B cell (primary cell): ENCODE data around the gene TKTL1. TPM values are rescaled to one million over a fixed set of nuclear protein-coding genes. Genes with fewer than 3 reads are reported as not detected.
A peak's percentile ranks its signal among the peaks of the same experiment; 100 is the strongest.

Experiments used
- ATAC-seq: fragments of 200-7000 bp; cut with Tn5 transposase; one replicate; pipeline ENCODE4 v1.10.0; 2021; ENCODE audit warnings: low read depth, mild to moderate bottlenecking, moderate number of reproducible peaks, moderate library complexity
- CTCF ChIA-PET: fragments of 350-600 bp; sonication (Branson Sonifier 250); formaldehyde crosslinking; loops from one replicate; lab custom pipeline; 2021; ENCODE audit warnings: antibody characterized with exemption, inconsistent platforms; lab: Charles Lee
- POLR2A ChIA-PET: fragments of 350-600 bp; sonication (Branson Sonifier 250); formaldehyde crosslinking; loops from one replicate; lab custom pipeline; 2021; ENCODE audit warnings: antibody characterized with exemption; lab: Charles Lee
- DNase-seq: peaks from one replicate; pipeline ENCODE4 v3.0.0; 2013
- H2AFZ ChIP-seq: 2 replicates; pipeline ENCODE4 v1.6.1; 2012; ENCODE audit warnings: mild to moderate bottlenecking, low read depth, low read length; ENCODE audit not compliant: insufficient read depth, poor library complexity, severe bottlenecking
- H3K27ac ChIP-seq, 2 donors: 1 replicate in 1 of 2; 2 replicates in 1 of 2; pipeline ENCODE4 v1.5.1; 2012 to 2013; ENCODE audit warnings: low read length in 2 of 2, mild to moderate bottlenecking in 2 of 2, moderate library complexity in 1 of 2
- H3K27me3 ChIP-seq, 4 experiments: fragments of 200-600 bp in 1 of 4; sonication (generic) in 1 of 4; replicated peaks in 1 of 4; 1 replicate in 2 of 4; 2 replicates in 2 of 4; pipeline versions ENCODE4 v1.6.1 to v1.7.0; 2013 to 2016; ENCODE audit warnings: low read length in 3 of 4, mild to moderate bottlenecking in 2 of 4, mixed read lengths in 1 of 4, moderate library complexity in 1 of 4; ENCODE audit not compliant: insufficient read depth in 4 of 4, control insufficient read depth in 3 of 4; ENCODE audit errors: control extremely low read depth in 1 of 4
- H3K36me3 ChIP-seq, 2 experiments: replicated peaks in 1 of 2; 1 replicate in 1 of 2; 2 replicates in 1 of 2; pipeline versions ENCODE4 v1.6.1 to v1.7.1; 2013; ENCODE audit warnings: low read length in 1 of 2; ENCODE audit not compliant: insufficient read depth in 2 of 2, control insufficient read depth in 1 of 2; ENCODE audit errors: control extremely low read depth in 1 of 2, extremely low read depth in 1 of 2
- H3K4me1 ChIP-seq, 2 donors: fragments of 200-600 bp in 1 of 2; sonication (generic) in 1 of 2; 1 replicate in 1 of 2; 2 replicates in 1 of 2; pipeline versions ENCODE4 v1.5.1 to v1.6.1; 2013 to 2017; ENCODE audit warnings: low read length in 2 of 2; ENCODE audit not compliant: control insufficient read depth in 2 of 2, insufficient read depth in 2 of 2
- H3K4me2 ChIP-seq: replicated peaks from 2 replicates; pipeline ENCODE3; 2012; ENCODE audit warnings: mild to moderate bottlenecking, low read depth, low read length; ENCODE audit not compliant: poor library complexity, severe bottlenecking
- H3K4me3 ChIP-seq, 5 experiments: fragments of 200-600 bp in 1 of 5; sonication (generic) in 1 of 5; 1 replicate in 3 of 5; 2 replicates in 2 of 5; pipeline versions ENCODE4 v1.5.1 to v1.7.0; 2011 to 2016; ENCODE audit warnings: low read length in 4 of 5, mild to moderate bottlenecking in 4 of 5, low read depth in 2 of 5, control low read depth in 1 of 5, moderate library complexity in 1 of 5; ENCODE audit not compliant: insufficient read depth in 1 of 5; ENCODE audit errors: control extremely low read depth in 1 of 5, extremely low read depth in 1 of 5
- H3K79me2 ChIP-seq: fragments of 200-600 bp; sonication (generic); one replicate; pipeline ENCODE4 v1.6.0; 2016; ENCODE audit warnings: low read length; ENCODE audit not compliant: control insufficient read depth, insufficient read depth
- H3K9ac ChIP-seq: fragments of 200-600 bp; sonication (generic); 2 replicates; pipeline ENCODE4 v1.6.1; 2017; ENCODE audit warnings: mild to moderate bottlenecking, low read length, moderate library complexity
- H3K9me3 ChIP-seq, 3 donors: one replicate each; pipeline versions ENCODE4 v1.6.1 to v1.7.1; 2013; ENCODE audit warnings: low read length in 2 of 3; ENCODE audit not compliant: control insufficient read depth in 2 of 3, insufficient read depth in 1 of 3; ENCODE audit errors: control extremely low read depth in 1 of 3
- H4K20me1 ChIP-seq: 2 replicates; pipeline ENCODE4 v1.6.0; 2012; ENCODE audit warnings: mild to moderate bottlenecking, low read length; ENCODE audit not compliant: insufficient read depth, control insufficient read depth, poor library complexity, severe bottlenecking
- H3K27ac Mint-ChIP-seq: one replicate; pipeline ENCODE4 v1.8.0; 2021; ENCODE audit warnings: mixed read lengths
- H3K27me3 Mint-ChIP-seq: one replicate; pipeline ENCODE4 v1.8.0; 2021; ENCODE audit warnings: mixed read lengths
- H3K4me1 Mint-ChIP-seq: one replicate; pipeline ENCODE4 v1.8.0; 2021; ENCODE audit warnings: mixed read lengths
- H3K4me3 Mint-ChIP-seq: one replicate; pipeline ENCODE4 v1.8.0; 2021; ENCODE audit warnings: mixed read lengths
- H3K9me3 Mint-ChIP-seq: one replicate; pipeline ENCODE4 v1.8.0; 2022; ENCODE audit warnings: mixed read lengths; ENCODE audit not compliant: insufficient read depth
- CTCF ChIP-seq: fragments of 200-600 bp; IDR thresholded peaks from one replicate; pipeline ENCODE4 v1.8.0; 2022; ENCODE audit warnings: antibody characterized with exemption, mild to moderate bottlenecking
- EZH2 ChIP-seq: IDR thresholded peaks from 2 replicates; pipeline ENCODE4 v1.6.1; 2012; ENCODE audit warnings: borderline replicate concordance, low read depth, mild to moderate bottlenecking, moderate library complexity, low read length; ENCODE audit not compliant: insufficient read depth, poor library complexity, severe bottlenecking
- WGBS: methylation state at CpG from one replicate; pipeline ENCODE4 v1.1.5; 2013; ENCODE audit warnings: missing lambda C conversion rate; ENCODE audit not compliant: insufficient coverage; 5-methylcytosine and 5-hydroxymethylcytosine counted together
- intact Hi-C: fragments of 100-400 bp; cut with micrococcal nuclease; formaldehyde crosslinking; loops from one replicate; pipeline ENCODE4 v1.10.0; 2022
- polyA plus RNA-seq: library from polyadenylated mRNA; depleted of rRNA; stranded (reverse); fragments of >200 nt; gene quantifications from 2 replicates; pipeline ENCODE4 v1.2.3, GENCODE V29; 2012
- total RNA-seq, 2 donors: library from RNA; stranded (reverse); fragments of 120-200 nt in 1 of 2; gene quantifications; 1 replicate in 1 of 2; 2 replicates in 1 of 2; pipeline versions ENCODE4 v1.2.3 to v1.2.4, GENCODE V29; 2013 to 2022

The TKTL1 gene
- total and polyA plus RNA-seq, 2 donors (not counting 1 experiment from before 2014, with no cell fraction given) = 0.18 to 0.96 TPM

GRCh38 chrX:154375156-154375504 lies 79.5 kb downstream of the TKTL1 start:
- Histone ChIP-seq H3K27ac (no peak overlapping the region), H3K4me3 (no peak overlapping the region), H2AFZ (no peak overlapping the region), H3K27me3 (no peaks in the 10 kb centered on the region), H3K9ac (no peak overlapping the region), H3K79me2 (peaks cover 16% of the 10 kb centered on the region), H4K20me1 (no peaks in the 10 kb centered on the region), H3K4me2 (peak overlapping the region; percentile 74), H3K4me1 (peaks cover 31 to 50% of the 10 kb centered on the region in 2 donors), H3K36me3 (peaks cover 0 to under 1% of the 10 kb centered on the region in 2 experiments), H3K9me3 (no peaks in the 10 kb centered on the region)
- H3K27me3 Mint-ChIP-seq = no peaks in the 10 kb centered on the region
- TF ChIP-seq CTCF = no peak
- TF ChIP-seq EZH2 = no peak
- intact Hi-C loops = loop anchor here (5.0 to 10.0 kb wide), 2 partner anchors 280 to 403 kb away; partner anchors contain the start of genes HCFC1, MECP2 and TMEM187
- H3K4me3 Mint-ChIP-seq = peak overlapping the region; percentile 53
- ATAC-seq (no peak), DNase-seq (no peak)
- WGBS = 100% methylated on average over 1 of the region's 10 CpGs
- ChIA-PET CTCF (interaction anchor here (1.6 to 3.2 kb wide), 2 partner anchors 8 to 159 kb away, joined by 6 to 45 read pairs; no protein-coding TSS in a partner anchor), POLR2A (interaction anchor here (0.9 to 1.2 kb wide), 2 partner anchors 32 to 159 kb away, joined by 3 to 7 read pairs; no protein-coding TSS in a partner anchor)
- no peaks in the 10 kb centered on the region for H3K9me3 Mint-ChIP-seq
- peak overlapping the region; percentile 37 for H3K27ac Mint-ChIP-seq
- peaks cover 29% of the 10 kb centered on the region for H3K4me1 Mint-ChIP-seq

GRCh38 chrX:154376774-154377173 lies 81.2 kb downstream of the TKTL1 start:
- H3K27ac Mint-ChIP-seq = no peak overlapping the region
- H3K79me2 ChIP-seq = peaks cover 10% of the 10 kb centered on the region
- intact Hi-C loops = loop anchor here (5.0 to 10.0 kb wide), 2 partner anchors 282 to 404 kb away; partner anchors contain the start of genes HCFC1, MECP2 and TMEM187
- H3K4me1 ChIP-seq = peaks cover 36 to 55% of the 10 kb centered on the region in 2 donors
- peaks cover 38% of the 10 kb centered on the region for H3K4me1 Mint-ChIP-seq
- no peak for DNase-seq
- no peak overlapping the region for H3K4me2 ChIP-seq
- no peaks in the 10 kb centered on the region for H4K20me1 ChIP-seq
- H3K9ac ChIP-seq = no peak overlapping the region
- H3K27ac ChIP-seq = no peak overlapping the region
- H3K9me3 Mint-ChIP-seq = no peaks in the 10 kb centered on the region
- no peak for ATAC-seq
- no peaks in the 10 kb centered on the region for H3K27me3 ChIP-seq
- no peaks in the 10 kb centered on the region for H3K9me3 ChIP-seq
- CTCF ChIA-PET = interaction anchor here (1.0 to 1.2 kb wide), 2 partner anchors 155 to 241 kb away, joined by 3 read pairs; no protein-coding TSS in a partner anchor
- peaks cover 0 to 7% of the 10 kb centered on the region in 2 experiments for H3K36me3 ChIP-seq
- no peak overlapping the region for H3K4me3 ChIP-seq
- no peaks in the 10 kb centered on the region for H3K27me3 Mint-ChIP-seq
- H3K4me3 Mint-ChIP-seq = no peak overlapping the region
- no peak for TF ChIP-seq CTCF
- TF ChIP-seq EZH2 = no peak
- 100% methylated on average over 2 of the region's 3 CpGs for WGBS
- H2AFZ ChIP-seq = no peak overlapping the region
- POLR2A ChIA-PET = interaction anchor here (2.0 kb wide), 1 partner anchor 21 kb away, joined by 14 read pairs; the partner anchor contains the start of gene RPL10
